Transverse colon (tissue), 4 donors: ENCODE data around the gene THBS3. TPM values are rescaled to one million over a fixed set of nuclear protein-coding genes. Genes with fewer than 3 reads are reported as not detected.
"Not testable (repeated sequence)": the region's sequence is repeated elsewhere in the genome, so short reads cannot be mapped to it uniquely, and the experiment has no call there.

ENCODE experiments used
- DNase-seq: peaks from one replicate; pipeline ENCODE4 v3.0.0-alpha.2; 2019
- H3K27ac ChIP-seq, 4 donors: fragments of 200-600 bp; sonication (generic); 2 replicates each; pipeline ENCODE4 v1.5.1; 2016 to 2018; ENCODE audit warnings: inconsistent platforms in 4 of 4
- H3K27me3 ChIP-seq: fragments of 200-600 bp; sonication (generic); 2 replicates; pipeline ENCODE4 v1.5.1; 2017; ENCODE audit warnings: inconsistent platforms
- H3K36me3 ChIP-seq, 4 donors: fragments of 200-600 bp; sonication (generic); 2 replicates each; pipeline ENCODE4 v1.5.1; 2017 to 2019; ENCODE audit warnings: inconsistent platforms in 4 of 4
- H3K4me1 ChIP-seq, 4 donors: fragments of 200-600 bp; sonication (generic); 2 replicates each; pipeline ENCODE4 v1.5.1; 2017 to 2020; ENCODE audit warnings: inconsistent platforms in 4 of 4
- H3K4me3 ChIP-seq, 4 donors: fragments of 200-600 bp; sonication (generic); 1 replicate in 1 of 4; 2 replicates in 3 of 4; pipeline versions ENCODE4 v1.5.1 to v1.6.1; 2017 to 2019; ENCODE audit warnings: inconsistent platforms in 4 of 4
- H3K9me3 ChIP-seq, 2 donors: fragments of 200-600 bp; sonication (generic); 2 replicates each; pipeline ENCODE4 v1.5.1; 2017 to 2019; ENCODE audit warnings: inconsistent platforms in 2 of 2
- CTCF ChIP-seq, 5 experiments: fragments of 200-600 bp in 3 of 5; fragments of 450-650 bp in 2 of 5; sonication (generic) in 3 of 5; IDR thresholded peaks; 1 replicate in 2 of 5; 2 replicates in 3 of 5; pipeline ENCODE4 v1.5.1; 2016 to 2017; ENCODE audit warnings: antibody characterized with exemption in 5 of 5, inconsistent platforms in 3 of 5, mild to moderate bottlenecking in 2 of 5, moderate library complexity in 1 of 5
- EP300 ChIP-seq: sonication (generic); formaldehyde crosslinking; IDR thresholded peaks from one replicate; pipeline ENCODE4 v1.6.1; 2017; ENCODE audit warnings: antibody characterized with exemption, low read depth
- POLR2A ChIP-seq: fragments of 450-650 bp; IDR thresholded peaks from one replicate; pipeline ENCODE4 v1.6.1; 2016; ENCODE audit warnings: antibody characterized with exemption, mild to moderate bottlenecking, moderate library complexity
- POLR2AphosphoS5 ChIP-seq, 3 donors: sonication (generic); formaldehyde crosslinking; IDR thresholded peaks; one replicate each; pipeline ENCODE4 v1.6.1; 2016; ENCODE audit warnings: antibody characterized with exemption in 3 of 3
- WGBS, 2 donors: methylation state at CpG; one replicate each; pipeline ENCODE4 v1.1.5; 2018; ENCODE audit warnings: low coverage in 1 of 2; 5-methylcytosine and 5-hydroxymethylcytosine counted together
- in situ Hi-C, 4 donors: fragments of 200-750 bp; cut with MboI; loops; one replicate each; pipeline versions ENCODE4 v1.15.0 to v1.15.1; 2017; ENCODE audit warnings: low sequenced_read_pairs in 3 of 4, low pct_ligation_motif_present in 1 of 4, low pct_unique_long_range_greater_than_20kb in 1 of 4
- intact Hi-C: fragments of 100-400 bp; cut with DNase I; formaldehyde crosslinking; loops from one replicate; pipeline ENCODE4 v1.15.1; 2023; ENCODE audit warnings: low total_unique reads
- total RNA-seq, 4 donors: library from RNA; depleted of rRNA; stranded (reverse); fragments of >200 nt; gene quantifications; one replicate each; pipeline ENCODE4 v1.1.0, GENCODE V29; 2016

Gene THBS3
- total RNA-seq, 4 donors from 2014 or later, result 19.2 to 37.8 (median 27.0) TPM

- TF ChIP-seq POLR2A, result no peak
- TF ChIP-seq EP300, result no peak
- TF ChIP-seq POLR2AphosphoS5 (IDR thresholded peaks at IDR 0.05), result no peak
- no peak for TF ChIP-seq CTCF (IDR thresholded peaks at IDR 0.05)
- intact Hi-C loops (no loop called here), in situ Hi-C loops (no loop called here)
- H3K27me3 ChIP-seq, result no peaks in the 10 kb centered on the region
- H3K4me3 ChIP-seq, result no peak overlapping the region
- H3K36me3 ChIP-seq, result no peaks in the 10 kb centered on the region
- DNase-seq, result no peak
- H3K9me3 ChIP-seq, result no peaks in the 10 kb centered on the region
- peaks cover 14 to 26% (median 21%) of the 10 kb centered on the region in 4 donors for H3K4me1 ChIP-seq
- whole genome bisulfite sequencing, 2 donors, result 83% methylated on average over 26 of the region's 26 CpGs; no CpG with 5 or more reads in 1 of the 2 donors
- no peak overlapping the region for H3K27ac ChIP-seq
These were observed 40.2 kb upstream of the THBS3 start for GRCh38 chr1:155247667-155248553.

GRCh38 chr1:155246796-155247195 lies 39.1 kb upstream of the THBS3 start:
- DNase-seq, intact Hi-C loops: not testable (repeated sequence)

GRCh38 chr1:155245163-155245524 lies 37.4 kb upstream of the THBS3 start:
- Histone ChIP-seq H3K36me3 (no peaks in the 10 kb centered on the region), H3K4me1 (peaks cover 20 to 45% (median 31%) of the 10 kb centered on the region in 4 donors), H3K27ac (peak overlapping the region; percentile 90 to 97 (median 94)), H3K4me3 (peak overlapping the region in 3 of 4 donors; percentile 46 to 80 (median 69)), H3K27me3 (no peaks in the 10 kb centered on the region), H3K9me3 (no peaks in the 10 kb centered on the region)
- TF ChIP-seq EP300 (no peak), POLR2A (no peak), POLR2AphosphoS5 (IDR thresholded peaks at IDR 0.05) (no peak), CTCF (IDR thresholded peaks at IDR 0.05) (no peak)
- 65 to 74% methylated on average over 8 of the region's 8 CpGs for WGBS, 2 donors
- in situ Hi-C loops, result no loop called here
- DNase-seq, result no peak
- intact Hi-C loops, result no loop called here

More at GRCh38 chr1:155246796-155247195, 39.1 kb upstream of the THBS3 start:
- H3K36me3 ChIP-seq, H3K9me3 ChIP-seq, H3K27ac ChIP-seq, H3K27me3 ChIP-seq, H3K4me3 ChIP-seq, in situ Hi-C loops: not testable (repeated sequence)
- 93% methylated on average over 3 of the region's 3 CpGs; no CpG with 5 or more reads in 1 of the 2 donors for WGBS, 2 donors
- H3K4me1 ChIP-seq, result peaks cover 18 to 37% (median 28%) of the 10 kb centered on the region in 4 donors

- intact Hi-C loops (no loop called here), in situ Hi-C loops (no loop called here)
- H3K27ac ChIP-seq, result peak overlapping the region; percentile 90 to 97 (median 94)
- no peaks in the 10 kb centered on the region for H3K27me3 ChIP-seq
- H3K4me1 ChIP-seq, result peaks cover 20 to 46% (median 32%) of the 10 kb centered on the region in 4 donors
- peak; percentile 97 for DNase-seq
- no peak for TF ChIP-seq EP300
- peak; percentile 27 to 99 (median 79) for TF ChIP-seq CTCF (IDR thresholded peaks at IDR 0.05)
- TF ChIP-seq POLR2A, result peak; percentile 87
- peak; percentile 88 to 91 (median 88) for TF ChIP-seq POLR2AphosphoS5 (IDR thresholded peaks at IDR 0.05)
- H3K36me3 ChIP-seq, result no peaks in the 10 kb centered on the region
- WGBS, 2 donors, result 0 to 1% methylated on average over 10 to 53 of the region's 53 CpGs
- peak overlapping the region; percentile 12 to 80 (median 58) for H3K4me3 ChIP-seq
- no peaks in the 10 kb centered on the region for H3K9me3 ChIP-seq
These were observed 36.9 kb upstream of the THBS3 start for GRCh38 chr1:155244368-155245162.
